HepG2 (cell line): ENCODE data around the gene COL18A1. TPM values are rescaled to one million over a fixed set of nuclear protein-coding genes. Genes with fewer than 3 reads are reported as not detected.

Source experiments
- ELF3 ChIP-seq: IDR thresholded peaks from 2 replicates; pipeline ENCODE4 v1.6.1; 2016; ENCODE audit warnings: missing genetic modification reagents, missing compliant biosample characterization
- EP300 ChIP-seq, 3 experiments: sonication (generic) in 1 of 3; formaldehyde crosslinking in 1 of 3; IDR thresholded peaks; 2 replicates each; pipeline versions ENCODE4 v1.5.1 to v1.6.1; 2011 to 2020; ENCODE audit warnings: low read depth in 2 of 3, low read length in 2 of 3, borderline replicate concordance in 1 of 3, improper control_type of control experiment in 1 of 3, mild to moderate bottlenecking in 1 of 3, missing genetic modification reagents in 1 of 3, moderate library complexity in 1 of 3
- GPN1 ChIP-seq: sonication (generic); formaldehyde crosslinking; IDR thresholded peaks from 2 replicates; pipeline ENCODE4 v1.5.1; 2020; ENCODE audit warnings: missing genetic modification reagents, borderline replicate concordance
- HIVEP1 ChIP-seq: sonication (generic); formaldehyde crosslinking; IDR thresholded peaks from 2 replicates; pipeline ENCODE4 v1.4.0; 2020; ENCODE audit warnings: mild to moderate bottlenecking, missing genetic modification reagents
- HOXA3 ChIP-seq: sonication (generic); formaldehyde crosslinking; IDR thresholded peaks from 2 replicates; pipeline ENCODE4 v1.5.0; 2020; ENCODE audit warnings: missing genetic modification reagents
- HOXD1 ChIP-seq: sonication (generic); formaldehyde crosslinking; IDR thresholded peaks from 2 replicates; pipeline ENCODE4 v1.5.0; 2020; ENCODE audit warnings: missing genetic modification reagents
- KAT7 ChIP-seq: IDR thresholded peaks from 2 replicates; pipeline ENCODE4 v1.6.1; 2018; ENCODE audit warnings: borderline replicate concordance, missing compliant biosample characterization
- KDM6A ChIP-seq: IDR thresholded peaks from 2 replicates; pipeline ENCODE4 v1.6.1; 2016; ENCODE audit warnings: low read depth
- KLF11 ChIP-seq: IDR thresholded peaks from 2 replicates; pipeline ENCODE4 v1.6.1; 2016; ENCODE audit warnings: missing compliant biosample characterization
- KMT2B ChIP-seq: IDR thresholded peaks from 2 replicates; pipeline ENCODE4 v1.6.1; 2016; ENCODE audit warnings: missing genetic modification reagents, missing compliant biosample characterization
- MXI1 ChIP-seq: IDR thresholded peaks from 3 replicates; pipeline ENCODE4 v1.6.1; 2012; ENCODE audit warnings: low read depth, low read length, inconsistent platforms, borderline replicate concordance
- PATZ1 ChIP-seq: sonication (generic); formaldehyde crosslinking; IDR thresholded peaks from 2 replicates; pipeline ENCODE4 v1.4.0; 2020; ENCODE audit warnings: missing genetic modification reagents
- SKI ChIP-seq: fragments of 450-650 bp; IDR thresholded peaks from one replicate; pipeline ENCODE4 v1.6.1; 2018; ENCODE audit warnings: mild to moderate bottlenecking; ENCODE audit not compliant: partially characterized antibody
- SP2 ChIP-seq: sonication (generic); formaldehyde crosslinking; IDR thresholded peaks from 2 replicates; pipeline ENCODE4 v1.5.1; 2020; ENCODE audit warnings: mild to moderate bottlenecking, missing genetic modification reagents
- TMF1 ChIP-seq: sonication (generic); formaldehyde crosslinking; IDR thresholded peaks from 2 replicates; pipeline ENCODE4 v1.8.1; 2022; ENCODE audit warnings: low read depth, missing genetic modification reagents
- TOPORS ChIP-seq: sonication (generic); formaldehyde crosslinking; IDR thresholded peaks from 2 replicates; pipeline ENCODE4 v1.8.0; 2023; ENCODE audit warnings: mild to moderate bottlenecking, missing genetic modification reagents
- TRAFD1 ChIP-seq: sonication (generic); formaldehyde crosslinking; IDR thresholded peaks from 2 replicates; pipeline ENCODE4 v1.5.1; 2020; ENCODE audit warnings: missing genetic modification reagents, mild to moderate bottlenecking, borderline replicate concordance
- ZBTB42 ChIP-seq: sonication (generic); formaldehyde crosslinking; IDR thresholded peaks from 2 replicates; pipeline ENCODE4 v1.5.0; 2020; ENCODE audit warnings: mild to moderate bottlenecking, missing genetic modification reagents
- ZEB1 ChIP-seq: IDR thresholded peaks from 2 replicates; pipeline ENCODE4 v1.6.1; 2012; ENCODE audit warnings: mild to moderate bottlenecking, low read depth, inconsistent platforms; ENCODE audit not compliant: insufficient replicate concordance
- ZFP36 ChIP-seq: fragments of 150-350 bp; IDR thresholded peaks from 2 replicates; pipeline ENCODE4 v1.6.1; 2018; ENCODE audit warnings: borderline replicate concordance, low read length, low read depth; ENCODE audit not compliant: partially characterized antibody
- ZFP36L1 ChIP-seq: sonication (generic); formaldehyde crosslinking; IDR thresholded peaks from 2 replicates; pipeline ENCODE4 v1.8.0; 2022; ENCODE audit warnings: mild to moderate bottlenecking, missing genetic modification reagents, moderate library complexity
- ZMYM3 ChIP-seq: sonication (generic); formaldehyde crosslinking; IDR thresholded peaks from 2 replicates; pipeline ENCODE4 v1.5.1; 2020; ENCODE audit warnings: mild to moderate bottlenecking, missing genetic modification reagents
- ZMYM4 ChIP-seq: sonication (generic); formaldehyde crosslinking; IDR thresholded peaks from 2 replicates; pipeline ENCODE4 v1.8.1; 2023; ENCODE audit warnings: mild to moderate bottlenecking, missing genetic modification reagents
- ZNF101 ChIP-seq: sonication (generic); formaldehyde crosslinking; IDR thresholded peaks from 2 replicates; pipeline ENCODE4 v1.4.0; 2020; ENCODE audit warnings: mild to moderate bottlenecking, low read depth, missing genetic modification reagents, borderline replicate concordance
- ZNF3 ChIP-seq: IDR thresholded peaks from 2 replicates; pipeline ENCODE4 v1.7.0; 2017; ENCODE audit warnings: inconsistent platforms
- ZNF441 ChIP-seq: sonication (generic); formaldehyde crosslinking; IDR thresholded peaks from 2 replicates; pipeline ENCODE4 v1.7.0; 2021; ENCODE audit warnings: missing genetic modification reagents, borderline replicate concordance
- ZNF496 ChIP-seq: sonication (generic); formaldehyde crosslinking; IDR thresholded peaks from 2 replicates; pipeline ENCODE4 v1.8.1; 2023; ENCODE audit warnings: mild to moderate bottlenecking, moderate library complexity, missing genetic modification reagents; ENCODE audit not compliant: insufficient replicate concordance
- ZNF740 ChIP-seq: sonication (generic); formaldehyde crosslinking; IDR thresholded peaks from 2 replicates; pipeline ENCODE4 v1.4.0; 2020; ENCODE audit warnings: missing genetic modification reagents
- ZNF792 ChIP-seq: IDR thresholded peaks from 2 replicates; pipeline ENCODE4 v1.6.1; 2016
- polyA plus RNA-seq, 8 experiments: library from polyadenylated mRNA; depleted of rRNA in 3 of 8; stranded (reverse) in 7 of 8; unstranded in 1 of 8; fragments of >200 nt; fragmentation: Illumina TruSeq in 4 of 8; extraction: Trizol in 4 of 8; gene quantifications; 2 replicates each; pipeline versions ENCODE4 v1.2.1 to v1.2.3, GENCODE V29; 2011 to 2016; ENCODE audit warnings: low read depth in 4 of 8, missing spikeins in 1 of 8, mixed read lengths in 1 of 8; ENCODE audit not compliant: insufficient read depth in 1 of 8
- total RNA-seq, 5 experiments: library from RNA; depleted of rRNA; stranded (reverse); fragments of >200 nt; fragmentation: Illumina TruSeq; extraction: Trizol; gene quantifications; 2 replicates each; pipeline ENCODE4 v1.2.3, GENCODE V29; 2016; ENCODE audit warnings: low read depth in 1 of 5

Gene COL18A1
- total and polyA plus RNA-seq, 2 of the 13 experiments (the other 11 are each of a cell fraction or from before 2014, with no cell fraction given), result 79.0 to 102 TPM

GRCh38 chr21:45365608-45366241 is 39.2 kb upstream of the COL18A1 start (continued):
- TF ChIP-seq TRAFD1 (no peak), ZNF792 (CRISPR knock-in tag) (no peak), ZNF441 (no peak), HOXA3 (CRISPR knock-in tag) (peak; percentile 97), ZNF101 (CRISPR knock-in tag) (no peak), ZNF3 (no peak), ELF3 (0 out of 2 replicates have a peak, but pooled peaks have one; percentile 17), TMF1 (no peak), EP300 (IDR thresholded peaks at IDR 0.05; ENCODE audit: low read depth in 2 of 2, low read length in 2 of 2) (peak; percentile 56 to 85; a peak in 3 of 4 replicates), EP300 (CRISPR knock-in tag; IDR thresholded peaks at IDR 0.05; ENCODE audit: borderline replicate concordance) (peak; percentile 61; the same call in 1 of the 2 replicates), KAT7 (no peak), ZMYM4 (CRISPR knock-in tag) (no peak), ZNF740 (CRISPR knock-in tag) (no peak), ZNF496 (CRISPR knock-in tag) (no peak), ZFP36L1 (CRISPR knock-in tag) (no peak), PATZ1 (CRISPR knock-in tag) (peak; percentile 39; the same call in 1 of the 2 replicates), HIVEP1 (CRISPR knock-in tag) (peak; percentile 51; the same call in 1 of the 2 replicates), ZFP36 (no peak), ZBTB42 (CRISPR knock-in tag) (no peak), TOPORS (CRISPR knock-in tag) (no peak), HOXD1 (CRISPR knock-in tag) (0 out of 2 replicates have a peak, but pooled peaks have one; percentile 35), MXI1 (no peak), KMT2B (CRISPR knock-in tag) (no peak), ZMYM3 (CRISPR knock-in tag) (no peak), GPN1 (CRISPR knock-in tag) (no peak), KLF11 (CRISPR knock-in tag) (no peak), ZEB1 (no peak), KDM6A (peak; percentile 65), SP2 (CRISPR knock-in tag) (no peak), SKI (peak; percentile 80)
